ENCODE data around the gene RAB10.

DNA sequence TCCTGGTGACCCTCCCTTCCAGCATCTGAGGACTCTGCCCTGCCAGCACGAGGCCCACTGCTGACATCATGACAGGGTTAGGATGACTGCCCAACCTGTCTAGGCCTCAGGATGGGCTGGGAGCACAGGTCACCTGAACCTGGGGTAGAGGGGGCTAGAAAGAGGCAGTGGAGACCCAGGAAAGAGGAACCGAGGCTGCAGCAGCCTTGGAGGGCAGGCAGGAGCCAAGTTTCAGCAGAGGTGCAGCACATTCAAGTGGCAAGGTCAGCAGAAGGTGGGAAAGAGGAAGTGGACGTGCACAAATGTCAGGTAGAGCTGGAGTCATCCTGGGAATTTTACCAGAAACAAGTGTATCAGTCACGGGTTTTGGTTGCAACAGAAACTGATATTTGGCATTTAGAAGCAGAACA is 13.6 kb upstream of the RAB10 start:
- TF ChIP-seq YY1 (IDR thresholded peaks at IDR 0.05; ENCODE audit: insufficient read depth, insufficient read length) (no peak), ZNF274 (IDR thresholded peaks at IDR 0.05; ENCODE audit: low read depth, low read length) (no peak)

Measured in NT2/D1 (cell line).